Measurements from ENCODE around the gene PDE4D.

PDE4D gene

GRCh38 chr5:59732301-59732700, 161.2 kb downstream of the PDE4D start:
- no peak for DNase-seq

DNA sequence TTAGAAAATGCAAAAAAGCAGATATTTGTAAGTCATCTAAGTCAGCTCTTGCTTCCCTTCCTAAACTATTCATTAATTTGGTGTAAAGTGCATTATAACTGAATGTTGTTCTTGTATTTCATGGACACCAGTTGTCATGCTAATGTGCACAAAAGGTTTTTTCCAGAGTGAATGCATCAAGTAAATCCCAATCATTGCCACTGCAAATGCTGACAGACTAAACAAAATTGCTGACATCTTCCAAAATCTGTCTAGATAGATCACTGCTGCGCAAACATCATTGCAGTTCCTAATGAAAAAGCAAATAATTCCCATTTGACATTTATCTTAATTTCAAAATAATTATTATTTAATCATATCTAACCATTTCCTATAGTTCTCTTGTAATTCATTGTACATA, 161.7 kb downstream of the PDE4D start:
- no peak for DNase-seq

DNA sequence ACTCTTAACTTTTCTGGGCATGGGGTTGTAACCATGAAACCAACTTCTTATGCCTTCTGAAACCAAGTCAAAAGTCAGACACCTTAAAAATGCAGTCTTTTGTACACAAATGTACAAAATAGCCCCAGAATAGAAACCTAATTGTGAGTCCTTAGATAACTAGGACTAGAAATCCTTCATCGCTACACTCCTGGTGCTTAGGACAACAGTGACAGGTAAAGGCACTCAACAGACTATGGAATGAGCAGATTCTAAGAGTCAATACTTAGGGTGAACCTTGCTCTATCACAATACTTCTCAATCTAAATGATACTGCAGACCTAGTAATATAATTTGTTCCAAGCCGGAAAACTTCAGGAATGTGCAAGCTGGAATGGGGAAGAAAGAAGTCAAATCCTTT, 163.7 kb downstream of the PDE4D start:
- no peak for DNase-seq

DNA sequence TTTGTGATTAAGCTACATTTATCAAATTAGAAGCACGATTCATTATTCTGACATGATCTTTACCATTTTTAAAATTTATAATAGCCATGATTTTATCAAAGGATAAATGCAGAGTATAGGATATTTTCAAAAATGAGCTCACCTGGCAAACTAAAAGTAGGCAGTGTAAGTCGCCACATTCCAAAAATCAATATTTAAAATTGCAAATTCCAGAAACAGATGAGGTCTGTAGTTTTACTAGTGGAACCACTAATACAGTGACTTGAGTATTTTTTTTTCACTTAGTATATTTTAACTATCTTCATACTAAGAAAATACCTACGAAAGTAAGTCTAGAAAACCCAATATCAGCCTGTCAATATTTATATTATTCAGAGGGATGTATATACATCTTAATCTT, 164.2 kb downstream of the PDE4D start:
- no peak for DNase-seq

- DNase-seq = no peak
Observed at GRCh38 chr5:59728356-59728755, 165.2 kb downstream of the PDE4D start.

DNA sequence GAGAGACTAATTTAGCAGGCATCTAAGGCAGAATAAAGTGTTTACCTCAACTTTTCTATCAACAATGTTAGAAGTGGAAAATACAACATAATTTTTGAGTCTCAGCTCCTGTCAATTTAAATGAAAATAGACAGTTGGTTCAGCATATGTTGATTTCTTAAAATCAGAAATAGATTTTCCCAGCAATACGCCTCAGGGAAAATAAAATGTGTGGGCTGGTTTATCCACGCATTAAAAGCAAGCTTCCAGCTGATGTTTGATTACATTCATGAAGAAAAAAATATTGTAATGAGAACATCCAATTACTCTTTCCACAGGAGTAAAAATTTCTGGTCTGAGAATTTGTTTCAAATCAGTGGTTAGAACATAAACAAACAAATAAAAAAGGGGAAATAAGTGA, 166.3 kb downstream of the PDE4D start:
- no peak for DNase-seq

DNA sequence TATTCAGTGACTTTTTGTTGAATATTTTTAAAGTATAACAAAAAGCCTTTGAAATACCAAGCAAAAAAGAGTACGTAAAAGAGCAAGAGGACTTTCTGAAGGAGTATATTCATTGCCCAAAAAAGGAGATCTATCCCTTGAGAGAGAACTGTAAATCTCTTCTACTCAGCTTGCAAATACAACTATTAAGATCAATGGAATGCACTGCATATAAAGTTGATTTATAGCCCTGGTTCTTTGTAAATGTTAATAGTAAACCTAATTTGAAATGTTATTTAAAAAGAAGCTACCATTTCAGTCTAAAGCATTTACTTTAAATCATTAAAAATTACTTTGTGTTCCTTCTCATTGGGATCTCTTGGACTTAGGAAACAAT, 168.1 kb downstream of the PDE4D start:
- no peak for DNase-seq

- peak in 1 of 2 experiments; percentile 4 for DNase-seq
Observed at GRCh38 chr5:59724482-59725391, 168.8 kb downstream of the PDE4D start.

DNA sequence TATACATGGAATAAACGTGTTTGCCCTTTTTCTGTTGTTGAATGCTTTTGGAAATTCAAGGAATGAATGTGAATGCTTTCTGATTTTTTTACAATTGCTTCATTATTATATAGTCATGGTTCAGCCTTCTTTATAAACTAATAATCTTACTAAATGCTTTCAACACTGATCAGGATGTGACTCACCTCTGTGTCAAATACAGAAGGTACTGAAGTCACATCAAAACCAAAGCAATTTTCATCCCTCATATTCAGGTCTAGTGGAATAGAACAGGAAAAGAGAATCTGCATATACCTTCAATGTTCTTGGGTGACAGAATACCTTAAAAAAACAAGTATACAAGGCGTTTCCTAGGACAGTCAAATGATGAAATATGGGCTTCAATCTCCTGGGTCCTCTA, 170.7 kb downstream of the PDE4D start:
- no peak for DNase-seq

DNA sequence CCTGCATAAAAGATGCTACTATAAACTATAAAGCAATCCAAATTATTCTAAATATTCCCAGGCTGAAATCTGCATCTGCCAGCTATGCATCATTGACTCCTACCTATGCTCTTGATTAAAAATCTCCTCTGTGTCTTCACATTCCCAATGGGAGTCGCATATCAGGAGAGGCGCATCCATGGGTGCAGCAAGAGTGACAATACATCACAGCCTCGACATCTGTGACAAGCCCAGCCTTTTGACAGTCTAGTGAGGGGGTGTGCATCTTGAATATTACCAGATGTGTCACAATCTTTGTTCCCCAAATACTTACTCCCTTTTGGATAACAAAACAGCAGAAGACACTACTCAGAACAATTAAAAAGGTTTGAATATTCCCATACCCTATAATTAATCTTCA, 171.8 kb downstream of the PDE4D start:
- no peak for DNase-seq

DNA sequence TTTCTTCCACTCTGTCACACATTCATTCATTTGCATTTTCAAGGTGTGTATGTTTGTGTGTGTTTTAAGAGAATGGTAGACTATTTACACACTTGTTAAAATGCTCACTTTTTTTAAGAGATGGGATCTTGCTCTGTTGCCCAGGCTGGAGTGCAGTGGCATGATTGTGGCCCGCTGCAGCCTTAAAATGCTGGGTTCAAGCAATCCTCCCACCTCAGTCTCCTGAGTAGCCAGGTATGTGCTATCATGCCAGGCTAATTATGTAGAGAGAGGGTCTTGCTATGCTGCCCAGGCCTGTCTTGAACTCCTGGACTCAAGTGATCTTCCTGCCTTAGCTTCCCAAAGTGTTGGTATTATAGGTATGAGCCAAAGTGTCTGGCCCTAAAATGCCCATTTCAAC, 173.5 kb downstream of the PDE4D start:
- no peak for DNase-seq

DNA sequence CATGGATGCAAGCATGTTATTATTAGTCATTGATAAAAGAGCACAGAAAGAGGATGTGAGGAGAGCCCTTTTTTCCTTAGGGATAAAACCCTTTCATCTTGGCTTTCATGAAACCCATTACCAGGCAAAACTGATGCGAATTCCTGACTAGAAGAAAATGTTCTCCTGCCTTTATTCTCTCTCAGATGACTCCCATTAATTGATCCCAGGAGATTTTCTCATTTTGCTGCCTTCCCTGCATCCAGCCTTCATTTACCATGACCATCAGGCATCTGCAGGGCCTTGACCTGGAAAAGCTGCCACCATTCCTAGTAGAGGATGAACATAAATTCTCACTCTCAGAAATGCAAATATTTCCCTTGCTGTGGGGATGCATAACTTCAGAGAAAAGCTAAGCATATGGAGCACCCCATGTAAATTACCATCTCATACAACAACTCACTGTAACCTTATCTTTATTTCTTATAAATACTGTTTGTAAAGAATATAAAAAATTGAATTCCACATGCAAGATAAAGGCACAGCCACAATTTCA, 176.5 kb downstream of the PDE4D start:
- DNase-seq = no peak

GRCh38 chr5:59716029-59716428, 177.5 kb downstream of the PDE4D start:
- DNase-seq = no peak

- no peak for DNase-seq
Observed at GRCh38 chr5:59715228-59715627, 178.3 kb downstream of the PDE4D start.

DNA sequence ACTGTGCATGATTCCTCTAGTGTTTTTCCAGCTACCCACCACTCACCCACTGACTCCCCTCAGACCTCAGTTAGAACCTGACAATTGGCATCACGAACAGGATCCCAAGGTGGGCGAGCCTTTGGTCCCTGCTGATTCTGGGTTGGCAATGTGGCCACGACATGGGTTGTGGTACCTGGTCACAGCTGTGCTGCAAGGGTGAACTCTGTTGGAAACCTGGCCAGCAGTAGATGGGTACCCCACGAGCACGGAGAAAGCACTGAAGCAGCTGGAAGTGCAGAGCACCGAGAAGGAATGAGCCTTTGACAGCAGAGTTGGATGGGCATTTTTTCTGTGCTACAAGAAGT, 180.1 kb downstream of the PDE4D start:
- no peak for DNase-seq

- DNase-seq = no peak
Observed at GRCh38 chr5:59712836-59713497, 180.6 kb downstream of the PDE4D start.

- no peak for DNase-seq
Observed at GRCh38 chr5:59711310-59711709, 182.2 kb downstream of the PDE4D start.

DNA sequence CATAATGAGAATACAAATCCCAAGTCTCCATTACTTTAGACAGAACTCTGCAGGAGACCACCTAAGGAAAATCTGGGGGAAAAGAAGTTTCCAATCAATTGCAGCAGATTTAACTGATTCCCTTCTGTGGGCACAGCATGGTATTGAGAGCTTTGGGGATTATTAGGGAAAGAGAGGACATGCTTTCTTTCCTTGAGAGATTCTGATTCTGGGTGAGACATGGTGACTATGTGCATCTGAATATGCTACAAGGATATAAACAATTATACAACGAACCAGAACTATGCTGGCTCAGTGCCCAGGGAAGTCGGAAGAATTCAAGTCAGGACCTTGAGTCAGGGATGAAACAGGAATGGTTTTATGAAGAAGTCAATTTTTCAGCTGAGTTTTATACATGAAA, 183.7 kb downstream of the PDE4D start:
- no peak for DNase-seq

DNA sequence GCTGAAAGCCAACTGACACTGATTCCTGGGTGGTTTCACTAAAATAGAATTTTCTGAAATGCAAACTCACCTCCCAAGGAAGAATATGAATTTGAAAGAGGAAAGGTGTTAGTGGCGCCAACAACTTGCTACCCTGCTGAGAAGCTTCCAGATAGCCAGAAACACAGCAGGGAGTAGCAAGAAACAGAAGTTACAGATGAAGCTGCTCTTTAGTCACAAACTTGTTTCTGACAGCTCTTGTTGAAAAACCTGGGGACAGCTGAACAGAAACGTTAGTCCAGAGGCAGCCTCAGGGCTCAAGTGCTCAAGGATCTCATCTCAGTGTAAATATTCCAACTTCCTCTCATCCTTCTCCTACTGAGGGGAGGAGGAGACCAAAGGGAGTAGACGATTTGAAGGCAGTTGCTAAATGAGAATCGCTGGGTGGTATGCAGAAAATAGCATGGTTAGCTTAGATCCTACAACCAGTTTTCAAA, 184.1 kb downstream of the PDE4D start:
- no peak for DNase-seq

- no peak for DNase-seq
Observed at GRCh38 chr5:59704936-59705335, 188.6 kb downstream of the PDE4D start.

GRCh38 chr5:59703789-59704188, 189.7 kb downstream of the PDE4D start:
- DNase-seq = no peak

DNA sequence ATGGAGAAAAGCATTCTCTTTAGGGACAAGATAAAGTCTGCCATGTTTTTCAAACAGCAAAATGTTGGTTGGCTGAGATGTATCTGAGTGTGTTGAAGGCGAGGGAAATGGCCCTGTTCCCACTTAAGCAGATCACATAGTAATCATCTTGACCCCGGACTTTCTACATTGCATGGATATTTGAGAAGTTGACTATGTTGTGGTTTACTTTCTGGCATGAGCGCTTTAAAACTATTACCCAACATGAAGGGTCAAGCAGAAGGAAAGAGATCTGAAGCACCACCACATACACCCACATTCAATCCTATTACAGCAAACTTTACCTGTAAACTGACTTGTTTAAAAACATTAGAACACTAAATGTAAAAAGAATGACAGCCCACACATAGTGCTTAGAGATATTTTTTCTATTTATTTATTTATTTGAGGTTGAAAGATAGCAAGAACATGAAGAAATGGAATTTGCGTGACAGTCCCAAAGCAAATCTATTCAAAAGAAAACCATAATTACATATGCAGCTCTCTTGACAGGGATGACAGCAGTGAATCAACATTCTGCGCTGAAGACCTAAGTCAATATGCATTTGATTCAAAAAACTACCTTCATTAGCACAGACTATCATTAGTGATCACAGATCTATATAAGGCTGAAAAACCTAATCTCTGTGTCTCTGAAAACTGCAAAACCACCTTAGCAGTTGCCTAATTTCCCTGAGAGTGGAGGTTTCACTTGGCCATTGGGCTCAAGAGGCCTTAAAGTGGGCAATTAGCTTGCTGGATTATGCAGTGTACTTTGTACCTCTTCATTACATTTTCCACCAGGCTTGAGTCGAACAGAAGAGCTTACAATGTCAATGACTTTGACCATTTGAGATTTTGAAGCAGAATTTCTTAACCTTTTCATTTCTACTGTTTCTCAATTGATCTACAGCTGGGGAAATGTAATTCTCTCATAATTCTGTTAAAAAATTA, 195.0 kb downstream of the PDE4D start:
- DNase-seq = peak; percentile 19 to 39

DNA sequence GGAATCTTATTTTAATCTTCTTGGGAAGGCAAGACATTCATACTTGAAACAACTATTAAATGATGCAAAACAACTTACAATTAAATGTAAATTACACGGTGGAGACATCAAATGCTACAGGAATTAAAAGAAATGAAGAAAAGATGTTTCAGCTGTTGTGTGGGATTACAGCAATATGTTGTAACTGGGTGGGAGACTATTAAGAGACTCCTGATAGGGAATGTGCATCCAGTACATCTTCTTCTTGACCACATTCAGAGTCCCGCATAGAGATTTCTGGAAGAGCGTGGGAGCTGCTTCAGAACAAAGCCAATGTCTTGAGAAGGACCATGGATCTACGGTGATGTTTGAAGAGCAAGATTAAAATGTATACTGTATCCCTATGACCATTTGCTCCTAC, 199.1 kb downstream of the PDE4D start:
- no peak for DNase-seq
